ENCODE measurements around the gene GRIK1. TPM values are rescaled to one million over a fixed set of nuclear protein-coding genes. Genes with fewer than 3 reads are reported as not detected.

The GRIK1 gene
- total RNA-seq, 1 donor, result not detected

DNA sequence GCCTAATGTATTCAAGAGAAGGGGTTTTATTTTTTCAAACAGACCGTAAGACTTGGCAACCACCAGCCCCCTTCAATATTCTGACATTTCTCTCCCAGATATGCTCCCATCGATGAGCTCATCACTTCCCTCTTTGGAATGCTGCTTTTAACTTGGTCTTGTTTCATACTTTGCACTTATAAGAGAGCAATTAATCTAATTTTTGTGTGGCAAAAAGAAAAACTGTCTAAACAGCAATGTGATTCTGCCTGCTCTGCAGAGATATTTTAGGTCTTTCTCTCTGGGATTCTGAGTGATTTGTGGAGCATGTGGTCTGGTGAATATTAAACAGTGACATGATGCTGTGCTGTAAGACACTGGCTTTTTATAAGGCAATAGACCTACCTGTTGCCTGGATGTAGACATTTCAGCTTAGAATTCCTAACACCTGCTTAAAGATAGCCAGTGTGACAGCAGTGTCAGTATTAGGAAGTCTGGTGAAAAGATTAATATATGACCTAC lies 356.3 kb downstream of the GRIK1 start:
- no peaks in the 10 kb centered on the region for H3K4me1 ChIP-seq (ENCODE audit: insufficient read depth, low read length)
- H3K36me3 ChIP-seq (ENCODE audit: insufficient read depth, low read length), result no peaks in the 10 kb centered on the region
- no peak overlapping the region for H3K4me3 ChIP-seq (ENCODE audit: insufficient read depth, low read length)

DNA sequence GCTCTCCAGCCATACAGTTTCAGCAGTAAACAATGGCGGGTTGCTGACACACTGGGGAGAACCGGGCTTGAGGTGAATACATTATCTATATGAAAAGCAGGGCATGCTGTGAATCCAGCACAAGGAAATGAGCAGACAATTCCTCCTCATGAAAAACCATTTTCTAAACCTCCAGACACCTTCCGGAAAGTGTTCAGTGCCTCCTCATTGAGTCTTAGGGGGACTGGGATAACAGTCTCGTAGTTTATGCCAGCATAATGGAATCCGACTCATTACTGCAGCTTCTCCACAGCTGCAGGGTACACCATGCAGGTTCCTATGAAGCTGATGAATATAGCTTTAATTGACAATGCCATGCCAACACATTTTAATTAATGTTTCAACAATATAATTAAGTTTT lies 356.9 kb downstream of the GRIK1 start:
- Histone ChIP-seq H3K79me2 (ENCODE audit: insufficient read depth, low read length) (no peaks in the 10 kb centered on the region), H3K36me3 (ENCODE audit: insufficient read depth, low read length) (no peaks in the 10 kb centered on the region), H3K27me3 (ENCODE audit: insufficient read depth, low read length) (no peaks in the 10 kb centered on the region), H3K9me3 (ENCODE audit: low read depth, low read length) (no peaks in the 10 kb centered on the region), H3K4me3 (ENCODE audit: insufficient read depth, low read length) (no peak overlapping the region), H2AFZ (ENCODE audit: low read length) (no peak overlapping the region), H3K4me1 (ENCODE audit: insufficient read depth, low read length) (no peaks in the 10 kb centered on the region), H4K20me1 (ENCODE audit: insufficient read depth, low read length) (no peaks in the 10 kb centered on the region), H3K27ac (ENCODE audit: low read depth, low read length) (no peak overlapping the region), H3K4me2 (ENCODE audit: insufficient read depth, low read length) (no peak overlapping the region)
- no peak for DNase-seq (ENCODE audit: insufficient read length, low spot score, missing footprints)
- TF ChIP-seq, protein P1, sequence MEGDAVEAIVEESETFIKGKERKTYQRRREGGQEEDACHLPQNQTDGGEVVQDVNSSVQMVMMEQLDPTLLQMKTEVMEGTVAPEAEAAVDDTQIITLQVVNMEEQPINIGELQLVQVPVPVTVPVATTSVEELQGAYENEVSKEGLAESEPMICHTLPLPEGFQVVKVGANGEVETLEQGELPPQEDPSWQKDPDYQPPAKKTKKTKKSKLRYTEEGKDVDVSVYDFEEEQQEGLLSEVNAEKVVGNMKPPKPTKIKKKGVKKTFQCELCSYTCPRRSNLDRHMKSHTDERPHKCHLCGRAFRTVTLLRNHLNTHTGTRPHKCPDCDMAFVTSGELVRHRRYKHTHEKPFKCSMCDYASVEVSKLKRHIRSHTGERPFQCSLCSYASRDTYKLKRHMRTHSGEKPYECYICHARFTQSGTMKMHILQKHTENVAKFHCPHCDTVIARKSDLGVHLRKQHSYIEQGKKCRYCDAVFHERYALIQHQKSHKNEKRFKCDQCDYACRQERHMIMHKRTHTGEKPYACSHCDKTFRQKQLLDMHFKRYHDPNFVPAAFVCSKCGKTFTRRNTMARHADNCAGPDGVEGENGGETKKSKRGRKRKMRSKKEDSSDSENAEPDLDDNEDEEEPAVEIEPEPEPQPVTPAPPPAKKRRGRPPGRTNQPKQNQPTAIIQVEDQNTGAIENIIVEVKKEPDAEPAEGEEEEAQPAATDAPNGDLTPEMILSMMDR (IDR thresholded peaks at IDR 0.05; ENCODE audit: extremely low read depth, low read depth, low read length), result no peak

More for the DNA sequence above, 356.3 kb downstream of the GRIK1 start:
- DNase-seq (ENCODE audit: insufficient read length, low spot score, missing footprints), result no peak
- H3K27me3 ChIP-seq (ENCODE audit: insufficient read depth, low read length), result no peaks in the 10 kb centered on the region
- H3K9me3 ChIP-seq (ENCODE audit: low read depth, low read length), result no peaks in the 10 kb centered on the region
- no peak overlapping the region for H3K4me2 ChIP-seq (ENCODE audit: insufficient read depth, low read length)
- TF ChIP-seq, protein P1 (IDR thresholded peaks at IDR 0.05; ENCODE audit: extremely low read depth, low read depth, low read length), result no peak
- H3K27ac ChIP-seq (ENCODE audit: low read depth, low read length), result no peak overlapping the region
- H4K20me1 ChIP-seq (ENCODE audit: insufficient read depth, low read length), result no peaks in the 10 kb centered on the region
- H3K79me2 ChIP-seq (ENCODE audit: insufficient read depth, low read length), result no peaks in the 10 kb centered on the region
- H2AFZ ChIP-seq (ENCODE audit: low read length), result no peak overlapping the region

DNA sequence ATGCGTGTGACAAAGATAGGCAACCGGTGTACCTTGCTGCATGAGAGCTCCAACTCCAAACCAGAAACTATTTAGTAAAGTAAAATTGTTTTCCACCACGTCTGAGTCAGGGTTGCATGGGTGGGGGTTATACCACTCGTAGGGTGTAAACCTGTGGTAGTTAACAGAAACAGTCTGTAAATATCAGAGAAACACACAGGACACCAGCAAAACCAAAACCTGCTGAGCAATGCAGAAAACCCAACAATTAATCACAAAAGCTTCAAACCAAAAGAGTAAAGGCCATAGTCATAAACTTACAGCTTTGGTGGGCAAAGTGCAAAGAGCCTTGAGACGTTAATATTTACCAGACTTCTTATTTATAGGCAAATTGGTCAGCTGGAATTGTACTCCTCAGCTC lies 358.4 kb downstream of the GRIK1 start:
- DNase-seq (ENCODE audit: insufficient read length, low spot score, missing footprints), result no peak
- no peak overlapping the region for H3K27ac ChIP-seq (ENCODE audit: low read depth, low read length)
- H3K9me3 ChIP-seq (ENCODE audit: low read depth, low read length), result no peaks in the 10 kb centered on the region
- no peak overlapping the region for H2AFZ ChIP-seq (ENCODE audit: low read length)
- H3K4me1 ChIP-seq (ENCODE audit: insufficient read depth, low read length), result no peaks in the 10 kb centered on the region
- H3K4me2 ChIP-seq (ENCODE audit: insufficient read depth, low read length), result no peak overlapping the region
- H3K36me3 ChIP-seq (ENCODE audit: insufficient read depth, low read length), result no peaks in the 10 kb centered on the region
- no peaks in the 10 kb centered on the region for H3K79me2 ChIP-seq (ENCODE audit: insufficient read depth, low read length)
- H3K27me3 ChIP-seq (ENCODE audit: insufficient read depth, low read length), result no peaks in the 10 kb centered on the region
- no peaks in the 10 kb centered on the region for H4K20me1 ChIP-seq (ENCODE audit: insufficient read depth, low read length)
- TF ChIP-seq, protein P1 (IDR thresholded peaks at IDR 0.05; ENCODE audit: extremely low read depth, low read depth, low read length), result no peak
- no peak overlapping the region for H3K4me3 ChIP-seq (ENCODE audit: insufficient read depth, low read length)

DNA sequence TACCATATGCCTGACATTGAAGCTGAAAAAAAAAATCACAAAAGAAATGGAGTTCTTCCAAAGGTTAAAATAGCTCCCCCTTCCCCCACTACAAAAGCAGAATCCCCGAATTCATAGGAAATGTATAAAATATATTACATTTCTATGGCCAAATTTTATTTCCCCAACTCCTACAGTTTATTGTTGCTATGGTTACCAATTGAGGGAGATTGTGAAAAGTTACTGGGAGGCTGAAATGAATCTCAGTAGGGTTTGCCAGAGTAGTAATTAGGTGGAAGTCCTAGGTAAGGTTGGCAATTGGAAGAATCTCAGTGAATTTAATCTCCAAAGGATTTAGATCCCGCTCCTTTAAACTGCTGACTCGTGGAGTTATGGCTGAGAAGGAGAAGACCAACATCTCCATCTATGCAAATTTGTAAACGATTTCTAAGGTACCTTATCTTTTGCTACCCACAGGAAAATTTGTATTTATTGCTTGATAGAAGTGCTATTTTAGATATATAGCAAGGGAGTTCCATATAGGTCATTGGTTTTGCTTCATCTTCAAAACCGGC lies 359.0 kb downstream of the GRIK1 start:
- Histone ChIP-seq H2AFZ (ENCODE audit: low read length) (no peak overlapping the region), H3K36me3 (ENCODE audit: insufficient read depth, low read length) (no peaks in the 10 kb centered on the region), H4K20me1 (ENCODE audit: insufficient read depth, low read length) (no peaks in the 10 kb centered on the region), H3K4me3 (ENCODE audit: insufficient read depth, low read length) (no peak overlapping the region), H3K79me2 (ENCODE audit: insufficient read depth, low read length) (no peaks in the 10 kb centered on the region), H3K27ac (ENCODE audit: low read depth, low read length) (no peak overlapping the region), H3K27me3 (ENCODE audit: insufficient read depth, low read length) (no peaks in the 10 kb centered on the region), H3K9me3 (ENCODE audit: low read depth, low read length) (no peaks in the 10 kb centered on the region), H3K4me2 (ENCODE audit: insufficient read depth, low read length) (no peak overlapping the region), H3K4me1 (ENCODE audit: insufficient read depth, low read length) (no peaks in the 10 kb centered on the region)
- TF ChIP-seq, protein P1 (IDR thresholded peaks at IDR 0.05; ENCODE audit: extremely low read depth, low read depth, low read length), result no peak
- peak; percentile 42 for DNase-seq (ENCODE audit: insufficient read length, low spot score, missing footprints)
